Fibroblast of villous mesenchyme (primary cell): ENCODE measurements around the gene ANXA2. TPM values are rescaled to one million over a fixed set of nuclear protein-coding genes. Genes with fewer than 3 reads are reported as not detected.

Source experiments
- DNase-seq: peaks from one replicate; pipeline ENCODE4 v3.0.0-alpha.2; 2010; ENCODE audit warnings: low read depth
- H3K4me3 ChIP-seq: 2 replicates; pipeline ENCODE4 v1.5.1; 2011; ENCODE audit warnings: low read depth, mild to moderate bottlenecking, low read length
- CTCF ChIP-seq: IDR thresholded peaks from 2 replicates; pipeline ENCODE4 v1.5.1; 2012; ENCODE audit warnings: low read depth, mild to moderate bottlenecking, low read length; ENCODE audit not compliant: insufficient read depth
- total RNA-seq: library from RNA; depleted of rRNA; stranded (reverse); fragments of >200 nt; gene quantifications from 2 replicates; pipeline ENCODE4 v1.2.3, GENCODE V29; 2012

The ANXA2 gene
- total RNA-seq, 1 donor: 3,211 TPM

DNA sequence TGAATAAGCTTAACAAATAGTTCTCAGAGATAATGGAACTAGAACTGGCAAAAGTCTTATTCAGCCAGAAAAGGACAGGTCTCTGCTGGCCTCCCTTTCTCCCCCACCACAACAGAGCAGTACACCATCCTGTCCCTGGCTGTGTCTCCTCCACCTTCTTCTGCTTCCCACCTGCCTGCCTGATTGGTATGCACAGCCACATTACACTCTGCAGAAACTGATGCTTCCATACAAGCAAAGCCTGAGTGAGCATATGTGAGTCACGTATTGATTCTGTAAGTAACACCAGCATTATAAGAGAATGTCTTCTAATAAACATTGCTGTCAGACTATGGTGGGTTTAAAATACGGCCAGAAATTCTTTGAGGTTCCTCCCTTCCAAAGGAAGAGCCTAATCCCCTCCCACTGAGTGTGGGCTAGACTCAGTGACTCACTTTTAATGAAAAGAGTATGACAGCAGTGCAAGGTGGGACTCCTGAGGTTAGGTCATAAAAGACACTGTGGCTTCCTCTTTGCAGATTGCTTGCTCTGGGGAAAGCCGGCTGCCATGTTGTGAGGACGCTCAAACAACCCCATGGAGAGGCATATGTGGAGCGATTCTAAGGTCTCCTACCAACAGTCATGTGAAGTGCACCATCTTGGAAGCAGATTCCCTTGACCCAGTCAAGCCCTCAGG lies 44.4 kb downstream of the ANXA2 start:
- TF ChIP-seq CTCF: no peak
- DNase-seq: no peak

GRCh38 chr15:60352525-60352924 lies 45.3 kb downstream of the ANXA2 start:
- DNase-seq: no peak

More for the DNA sequence above, 44.4 kb downstream of the ANXA2 start:
- H3K4me3 ChIP-seq: no peak overlapping the region

DNA sequence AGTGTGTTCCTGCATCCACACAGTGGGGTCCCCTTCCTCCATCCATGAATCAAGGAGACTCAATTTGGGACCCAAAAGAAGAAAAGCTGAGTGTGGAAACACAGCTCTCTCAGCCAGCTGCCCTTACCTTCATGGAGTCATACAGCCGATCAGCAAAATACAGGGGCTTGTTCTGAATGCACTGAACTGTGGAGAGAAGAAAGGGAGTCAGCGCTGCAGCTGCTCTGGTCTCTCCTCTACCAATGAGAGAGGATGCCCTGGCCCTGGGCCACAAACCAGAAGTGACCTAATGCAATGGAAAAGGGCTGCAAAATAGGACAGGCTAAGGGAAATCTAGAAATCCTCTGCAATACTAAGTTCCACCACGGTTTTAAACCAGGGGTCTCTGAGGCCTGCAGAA lies 46.7 kb downstream of the ANXA2 start:
- TF ChIP-seq CTCF: no peak

More at GRCh38 chr15:60352525-60352924, 45.3 kb downstream of the ANXA2 start:
- H3K4me3 ChIP-seq: no peak overlapping the region
- no peak for TF ChIP-seq CTCF

GRCh38 chr15:60350108-60350507 lies 47.7 kb downstream of the ANXA2 start:
- no peak overlapping the region for H3K4me3 ChIP-seq
- no peak for TF ChIP-seq CTCF

More for the DNA sequence above, 46.7 kb downstream of the ANXA2 start:
- no peak for DNase-seq
- H3K4me3 ChIP-seq: no peak overlapping the region

DNA sequence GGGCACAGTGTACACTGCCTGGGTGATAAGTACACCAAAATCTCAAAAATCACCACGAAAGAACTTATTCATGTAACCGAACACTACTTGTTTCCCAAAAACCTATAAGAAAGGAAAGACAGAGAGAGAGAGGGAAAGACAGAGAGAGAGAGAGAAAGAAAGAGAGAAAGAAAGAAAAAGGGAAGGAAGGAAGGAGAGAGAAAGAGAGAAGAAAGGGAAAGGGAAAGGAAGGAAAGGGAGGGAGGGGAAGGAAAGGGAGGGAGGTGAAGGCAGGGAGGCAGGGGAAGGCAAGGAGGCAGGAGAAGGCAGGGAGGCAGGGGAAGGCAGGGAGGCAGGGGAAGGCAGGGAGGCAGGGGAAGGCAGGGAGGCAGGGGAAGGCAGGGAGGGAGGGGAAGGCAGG lies 48.2 kb downstream of the ANXA2 start:
- no peak overlapping the region for H3K4me3 ChIP-seq
- no peak for DNase-seq
- TF ChIP-seq CTCF: no peak

More at GRCh38 chr15:60350108-60350507, 47.7 kb downstream of the ANXA2 start:
- no peak for DNase-seq

- DNase-seq: no peak
- TF ChIP-seq CTCF: no peak
- H3K4me3 ChIP-seq: no peak overlapping the region
These were observed 50.2 kb downstream of the ANXA2 start for GRCh38 chr15:60347480-60348049.
